Activated CD4-positive, CD25-positive, alpha-beta regulatory T cell treated with anti-CD3 and anti-CD28 coated beads, Interleukin-2, amount 50 U/mL, for 24 hours (primary cell): ENCODE measurements around the gene ADGRV1.
"Not testable (repeated sequence)": the region's sequence is repeated elsewhere in the genome, so short reads cannot be mapped to it uniquely, and the experiment has no call there.

ENCODE experiments used
- ATAC-seq, 2 donors: fragments of 150-1000 bp; cut with Tn5 transposase; one replicate each; pipeline ENCODE4 v1.10.0; 2021; ENCODE audit warnings: mild to moderate bottlenecking in 1 of 2, moderate library complexity in 1 of 2

ADGRV1 gene

GRCh38 chr5:90917928-90918668, 359.5 kb downstream of the ADGRV1 start:
- ATAC-seq = no peak

DNA sequence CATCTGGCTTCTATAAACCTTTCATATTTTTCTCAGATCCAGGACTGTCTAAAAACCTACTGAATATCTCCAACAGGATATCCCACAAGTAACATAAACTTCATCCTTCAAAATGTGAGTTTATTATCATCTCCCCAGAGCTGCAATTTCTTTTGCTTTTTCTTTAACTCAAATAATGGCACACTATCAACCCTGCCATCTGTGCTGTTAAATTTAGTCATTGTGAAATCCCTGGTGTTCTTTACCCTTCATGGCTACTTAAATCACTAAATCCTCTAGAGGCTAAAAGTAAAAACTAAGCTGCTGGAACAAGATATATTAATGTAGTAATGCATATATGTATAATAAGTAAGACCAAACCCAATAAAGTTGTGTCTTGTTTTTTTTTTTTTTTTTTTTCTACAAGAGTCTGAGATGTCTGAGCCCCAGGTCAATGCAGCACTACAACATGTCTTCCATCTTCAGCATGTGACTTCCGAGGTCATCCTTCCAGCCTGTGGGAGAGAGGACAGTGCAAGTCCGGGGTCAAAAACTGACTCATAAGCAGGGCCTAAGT, 362.9 kb downstream of the ADGRV1 start:
- no peak for ATAC-seq

- not testable (repeated sequence) for ATAC-seq
These were observed 365.6 kb downstream of the ADGRV1 start for GRCh38 chr5:90924222-90924621.

DNA sequence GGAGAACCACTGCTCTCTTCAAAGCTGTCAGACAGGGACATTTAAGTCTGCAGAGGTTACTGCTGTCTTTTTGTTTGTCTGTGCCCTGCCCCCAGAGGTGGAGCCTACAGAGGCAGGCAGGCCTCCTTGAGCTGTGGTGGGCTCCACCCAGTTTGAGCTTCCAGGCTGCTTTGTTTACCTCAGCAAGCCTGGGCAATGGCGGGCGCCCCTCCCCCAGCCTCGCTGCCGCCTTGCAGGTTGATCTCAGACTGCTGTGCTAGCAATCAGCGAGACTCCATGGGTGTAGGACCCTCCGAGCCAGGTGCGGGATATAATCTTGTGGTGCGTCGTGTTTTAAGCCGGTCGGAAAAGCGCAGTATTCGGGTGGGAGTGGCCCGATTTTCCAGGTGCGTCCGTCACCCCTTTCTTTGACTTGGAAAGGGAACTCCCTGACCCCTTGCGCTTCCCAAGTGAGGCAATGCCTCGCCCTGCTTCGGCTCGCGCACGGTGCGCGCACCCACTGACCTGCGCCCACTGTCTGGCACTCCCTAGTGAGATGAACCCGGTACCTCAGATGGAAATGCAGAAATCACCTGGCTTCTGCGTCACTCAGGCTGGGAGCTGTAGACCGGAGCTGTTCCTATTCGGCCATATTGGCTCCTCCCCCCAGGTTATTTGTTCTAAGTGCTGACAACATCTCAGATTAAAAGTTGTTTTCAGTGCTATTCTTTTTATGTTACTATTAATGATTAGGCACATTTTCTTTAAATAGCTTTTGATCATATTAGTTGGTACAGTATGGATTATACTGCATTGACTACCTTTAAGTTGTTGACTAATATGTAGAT, 370.6 kb downstream of the ADGRV1 start:
- ATAC-seq = not testable (repeated sequence)

DNA sequence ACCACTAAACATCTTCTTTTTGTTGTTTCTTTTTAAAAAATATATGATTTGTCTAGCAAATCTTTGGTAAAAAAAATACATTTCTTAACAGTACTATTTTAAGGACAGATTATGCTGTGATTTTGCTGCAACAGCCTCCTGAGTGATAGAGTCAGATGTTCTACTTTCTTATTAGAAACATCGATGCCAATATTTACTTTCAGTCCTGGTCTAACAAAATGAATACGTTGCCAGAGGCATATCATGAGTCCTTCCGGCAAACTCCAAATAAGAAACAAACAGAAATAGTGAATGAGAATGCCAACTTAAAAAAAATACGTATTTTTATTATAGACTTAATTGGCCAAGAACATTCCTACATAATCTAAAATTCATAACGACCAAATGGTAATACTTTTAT, 371.5 kb downstream of the ADGRV1 start:
- no peak for ATAC-seq

DNA sequence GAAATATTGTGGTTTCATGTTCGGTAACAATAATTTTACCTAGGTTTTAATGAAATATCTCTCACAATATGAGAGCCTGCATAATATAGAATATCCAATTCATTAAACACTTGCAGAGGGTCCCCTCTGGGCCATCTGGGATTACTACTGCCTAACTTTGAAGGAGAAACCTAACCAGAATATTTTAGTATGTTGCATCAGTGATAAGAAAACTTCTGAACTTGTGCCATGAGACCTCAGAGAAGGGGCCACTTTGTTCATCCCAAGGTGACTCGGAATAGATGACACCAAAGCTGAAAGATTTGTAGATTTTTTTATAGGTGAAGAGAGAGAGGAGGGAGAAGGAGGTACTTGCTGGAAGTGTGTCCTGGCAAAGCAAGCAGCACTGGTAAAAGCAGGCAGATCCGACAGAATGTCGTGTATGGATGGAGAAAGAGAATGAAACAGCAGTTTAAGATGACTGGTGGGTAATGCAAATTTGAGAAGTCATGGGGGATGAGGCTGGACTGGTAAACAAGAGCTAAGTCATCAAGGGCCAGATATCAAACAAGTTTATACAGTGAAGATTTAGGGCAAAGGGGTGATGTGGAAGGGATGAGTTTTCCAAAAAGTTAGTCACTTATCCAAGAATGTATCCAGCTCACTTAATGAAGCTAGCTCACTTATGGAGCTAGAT, 372.3 kb downstream of the ADGRV1 start:
- ATAC-seq = no peak

DNA sequence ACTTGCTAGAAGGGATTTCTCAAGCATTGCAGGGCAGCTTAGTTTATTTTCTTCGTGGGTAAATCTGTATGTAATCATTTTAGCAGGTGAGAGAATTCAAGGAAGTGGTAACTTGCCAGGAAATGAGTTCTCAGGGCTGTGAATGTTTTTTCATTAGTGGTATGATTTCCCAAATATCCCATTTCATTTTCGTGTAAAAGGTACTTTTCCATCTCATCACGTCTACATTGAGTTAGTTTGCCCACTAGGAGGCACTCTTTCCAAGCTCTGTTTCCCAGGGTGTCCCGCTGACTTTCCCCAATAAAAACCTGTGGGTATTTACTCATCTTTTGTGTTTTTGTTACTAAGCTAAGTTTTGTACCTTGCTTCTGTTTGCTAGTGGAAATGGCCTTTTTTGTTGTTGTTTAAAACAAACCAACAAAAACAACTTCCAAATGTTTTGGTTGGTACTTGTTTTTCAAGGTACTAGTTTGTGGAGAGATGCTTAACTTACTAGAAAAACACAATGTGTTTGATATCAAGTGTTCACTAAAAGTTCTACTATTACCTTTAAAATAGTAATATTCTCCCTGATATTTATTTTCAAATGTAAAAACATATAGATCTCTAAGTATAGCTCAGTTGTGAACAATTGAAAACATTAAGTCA, 373.6 kb downstream of the ADGRV1 start:
- ATAC-seq = no peak

GRCh38 chr5:90933298-90933697, 374.7 kb downstream of the ADGRV1 start:
- no peak for ATAC-seq

DNA sequence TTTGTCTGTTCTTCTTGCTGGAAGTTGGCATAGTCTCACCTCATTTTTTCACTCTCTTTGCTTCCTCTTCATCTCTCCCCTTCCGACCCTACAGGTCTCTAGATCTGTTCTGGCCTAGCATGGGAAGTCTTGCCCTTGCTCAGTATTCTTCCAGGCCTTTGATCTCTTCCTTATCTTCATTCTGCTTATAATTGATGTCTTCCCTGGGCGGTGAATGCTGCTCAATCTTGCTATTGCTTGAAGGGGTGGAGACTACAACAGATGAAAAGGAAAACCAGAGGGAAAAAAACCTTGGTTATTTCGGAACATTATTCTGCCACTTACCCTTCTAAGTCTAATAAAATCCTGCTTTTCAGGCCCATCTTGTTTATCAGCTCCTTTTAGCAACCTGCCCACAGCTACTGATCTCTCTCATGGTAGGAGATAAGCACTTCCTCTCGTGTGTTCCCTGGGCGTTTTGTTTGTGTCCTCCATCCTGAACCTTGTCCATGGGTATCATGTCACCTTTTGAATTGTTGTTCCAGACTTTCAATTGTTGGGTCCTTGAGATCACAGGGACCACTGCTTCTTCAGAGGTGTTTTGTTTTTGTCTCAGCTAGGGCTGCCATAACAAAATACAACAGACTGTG, 375.6 kb downstream of the ADGRV1 start:
- no peak for ATAC-seq

- ATAC-seq = no peak
These were observed 376.1 kb downstream of the ADGRV1 start for GRCh38 chr5:90934738-90935137.

- ATAC-seq = no peak
These were observed 380.6 kb downstream of the ADGRV1 start for GRCh38 chr5:90939211-90939610.

GRCh38 chr5:90940227-90940995, 381.8 kb downstream of the ADGRV1 start:
- peak; percentile 94 to 99 for ATAC-seq

DNA sequence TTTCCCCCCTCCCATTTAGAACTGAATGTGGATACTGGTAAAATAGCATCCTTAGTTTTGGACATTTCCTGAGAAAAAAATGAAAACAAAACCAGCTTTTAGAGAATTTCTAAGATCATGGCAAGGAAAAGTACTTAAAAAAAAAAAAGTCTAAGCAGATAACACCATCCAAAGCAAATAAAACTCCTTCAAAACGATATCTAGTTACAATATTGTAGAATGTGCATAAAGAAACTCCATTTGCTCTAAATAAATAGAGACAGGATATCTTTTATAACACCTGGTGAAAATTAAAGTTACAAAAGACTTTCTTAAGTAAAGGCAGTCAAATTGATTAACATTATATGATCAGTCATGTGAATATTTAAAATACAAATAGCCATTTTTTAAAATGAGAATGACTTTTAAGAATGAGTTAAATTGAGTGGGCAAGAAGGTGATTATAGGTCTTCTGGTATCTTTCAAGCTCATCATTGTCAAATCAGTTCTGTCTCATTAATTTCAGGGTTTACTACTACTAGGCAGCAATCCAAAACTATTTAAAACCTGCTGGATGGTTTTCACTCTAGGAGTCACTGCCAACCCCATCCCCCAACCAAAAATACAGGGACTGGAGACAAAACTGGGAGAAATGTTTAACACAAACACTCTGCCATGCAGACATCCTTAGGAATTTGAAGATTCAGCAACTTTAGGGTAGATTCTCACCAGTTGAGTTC, 382.6 kb downstream of the ADGRV1 start:
- ATAC-seq = no peak

DNA sequence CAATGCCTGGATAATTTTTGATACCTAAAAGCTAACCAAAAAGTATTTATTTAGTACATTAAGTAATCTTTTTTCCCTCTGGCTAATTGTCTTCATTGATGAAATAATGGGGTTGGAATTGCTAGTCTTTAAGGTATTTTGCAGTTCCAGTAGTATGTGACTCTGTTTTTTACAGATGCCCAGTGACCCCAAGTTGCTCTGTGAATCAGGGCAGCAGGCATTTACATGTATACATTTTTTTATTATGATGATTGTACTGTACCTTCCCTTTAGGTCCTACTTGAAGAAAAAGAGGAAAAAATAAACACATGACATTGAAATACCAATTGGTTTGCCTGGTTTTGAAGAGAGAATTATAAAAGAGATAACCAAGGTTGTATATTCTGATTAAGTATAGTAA, 385.5 kb downstream of the ADGRV1 start:
- no peak for ATAC-seq

GRCh38 chr5:90947667-90948066, 389.1 kb downstream of the ADGRV1 start:
- no peak for ATAC-seq

- ATAC-seq = no peak
These were observed 390.4 kb downstream of the ADGRV1 start for GRCh38 chr5:90948969-90949368.

DNA sequence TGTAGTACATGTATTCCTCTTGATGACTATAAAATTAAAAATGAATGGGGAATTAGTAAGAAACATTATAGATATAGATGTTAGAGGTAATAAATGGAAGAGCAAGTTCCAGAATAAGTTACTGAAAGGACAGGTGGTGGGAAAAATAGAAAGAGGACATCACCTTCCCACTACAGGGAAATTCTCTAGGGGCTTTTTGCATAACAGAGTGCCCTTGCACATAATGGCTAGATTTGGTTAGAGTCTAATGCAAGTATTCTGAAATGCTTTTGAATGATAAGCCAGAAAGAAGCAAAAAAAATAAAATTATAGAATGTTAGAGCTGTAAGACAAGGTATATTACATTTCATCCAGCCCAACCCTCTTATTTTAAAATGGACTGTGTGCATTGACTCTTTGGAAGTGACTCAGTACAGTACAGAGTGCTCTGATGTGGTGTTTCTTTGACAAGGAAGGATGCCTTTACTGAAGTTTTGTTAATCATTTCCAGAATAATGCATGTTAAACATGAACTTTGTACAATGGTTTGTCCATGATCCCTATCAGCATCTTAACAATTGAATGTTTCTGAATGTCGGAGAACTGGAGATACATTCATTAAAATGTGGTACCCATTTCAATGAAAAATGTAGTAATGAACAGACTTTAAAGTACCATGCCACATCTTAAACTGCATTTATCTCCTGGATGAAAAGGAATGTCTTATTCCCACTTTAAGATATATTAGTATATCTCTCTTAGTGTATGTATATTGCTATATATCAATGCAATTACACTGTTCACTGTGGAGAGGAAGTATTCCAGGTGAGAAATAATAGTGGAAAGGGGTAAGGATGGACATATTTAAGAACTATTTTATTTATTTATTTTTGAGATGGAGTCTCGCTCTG, 391.1 kb downstream of the ADGRV1 start:
- no peak for ATAC-seq

DNA sequence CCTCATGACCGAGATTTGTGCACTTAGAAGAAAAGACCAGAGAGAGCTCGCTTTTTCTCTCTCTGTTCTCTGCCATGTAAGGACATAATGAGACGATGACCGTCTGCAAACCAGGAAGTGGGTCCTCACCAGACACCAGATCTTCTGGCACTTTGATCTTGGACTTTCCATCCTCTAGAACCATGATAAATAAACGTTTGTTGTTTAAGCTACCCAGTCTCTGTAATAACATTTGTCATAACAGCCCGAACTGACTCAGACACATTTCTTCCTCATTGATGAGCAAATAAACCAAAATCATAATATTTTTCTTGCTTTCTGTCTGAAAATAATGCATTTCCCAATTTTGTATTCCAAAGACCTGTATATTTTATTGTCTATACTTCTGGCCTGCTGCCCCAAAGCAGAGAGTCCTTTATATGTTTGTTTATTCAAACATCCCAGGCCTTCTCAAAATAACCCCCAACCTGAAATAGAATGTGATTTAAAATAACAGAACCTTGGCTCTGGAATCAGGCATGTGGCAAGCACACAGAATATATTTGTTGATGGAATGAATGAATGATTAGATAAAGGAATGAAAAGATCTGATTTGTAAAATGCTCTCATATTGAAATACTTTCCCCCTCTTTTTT, 396.5 kb downstream of the ADGRV1 start:
- no peak for ATAC-seq

- no peak for ATAC-seq
These were observed 398.0 kb downstream of the ADGRV1 start for GRCh38 chr5:90956511-90957097.
